HEK293 (cell line): ENCODE data around the gene WDR35.

Experiments used
- CTCF ChIA-PET: fragments of 350-600 bp; formaldehyde crosslinking; extraction: SDS; loops from one replicate; lab custom pipeline; 2021; ENCODE audit warnings: antibody characterized with exemption; lab: Yijun Ruan, JAX
- POLR2A ChIA-PET: fragments of 300-600 bp; formaldehyde crosslinking; extraction: SDS; loops from one replicate; lab custom pipeline; 2020; ENCODE audit warnings: antibody characterized with exemption, inconsistent platforms; lab: Yijun Ruan, JAX
- H3K27ac ChIP-seq: fragments of 200-500 bp; sonication (Bioruptor generic); 2 replicates; pipeline ENCODE4 v1.5.1; 2014; ENCODE audit warnings: low read depth, low read length, control low read depth, inconsistent platforms; ENCODE audit errors: extremely low read depth
- H3K36me3 ChIP-seq, 2 experiments: fragments of 200-500 bp in 1 of 2; sonication (Bioruptor generic) in 1 of 2; 1 replicate in 1 of 2; 2 replicates in 1 of 2; pipeline ENCODE4 v1.5.1; 2014 to 2017; ENCODE audit warnings: inconsistent platforms in 2 of 2, low read length in 2 of 2; ENCODE audit not compliant: control insufficient read depth in 2 of 2, insufficient read depth in 1 of 2
- H3K4me1 ChIP-seq: fragments of 200-500 bp; sonication (Bioruptor generic); 2 replicates; pipeline ENCODE4 v1.5.1; 2014; ENCODE audit warnings: mild to moderate bottlenecking, low read length, inconsistent platforms; ENCODE audit not compliant: control insufficient read depth, insufficient read depth
- H3K4me3 ChIP-seq: 2 replicates; pipeline ENCODE4 v1.5.1; 2011; ENCODE audit warnings: low read depth, mild to moderate bottlenecking, control low read depth, low read length, moderate library complexity
- H3K9me3 ChIP-seq: fragments of 200-500 bp; sonication (Bioruptor generic); 2 replicates; pipeline ENCODE4 v1.5.1; 2014; ENCODE audit warnings: low read depth, low read length, inconsistent platforms; ENCODE audit not compliant: control insufficient read depth, insufficient read depth
- BCL11A ChIP-seq: fragments of 450-650 bp; formaldehyde crosslinking; IDR thresholded peaks from 2 replicates; pipeline ENCODE4 v1.5.1; 2016; ENCODE audit warnings: low read depth, missing biosample characterization, missing genetic modification characterization
- GLI4 ChIP-seq: fragments of 450-650 bp; formaldehyde crosslinking; IDR thresholded peaks from 2 replicates; pipeline ENCODE4 v1.5.1; 2016; ENCODE audit warnings: missing biosample characterization, missing genetic modification characterization
- INSM2 ChIP-seq: fragments of 450-650 bp; formaldehyde crosslinking; IDR thresholded peaks from 2 replicates; pipeline ENCODE4 v1.5.1; 2016; ENCODE audit warnings: missing biosample characterization, missing genetic modification characterization
- KLF10 ChIP-seq: fragments of 450-650 bp; IDR thresholded peaks from 2 replicates; pipeline ENCODE4 v1.5.1; 2018; ENCODE audit warnings: missing biosample characterization, mild to moderate bottlenecking, missing genetic modification characterization
- MYNN ChIP-seq: fragments of 450-650 bp; formaldehyde crosslinking; IDR thresholded peaks from 2 replicates; pipeline ENCODE4 v1.5.1; 2016; ENCODE audit warnings: missing biosample characterization, missing genetic modification characterization, borderline replicate concordance
- OSR2 ChIP-seq: fragments of 450-650 bp; formaldehyde crosslinking; IDR thresholded peaks from 2 replicates; pipeline ENCODE4 v1.5.1; 2016; ENCODE audit warnings: missing biosample characterization, missing genetic modification characterization
- PRDM1 ChIP-seq: fragments of 450-650 bp; formaldehyde crosslinking; IDR thresholded peaks from 2 replicates; pipeline ENCODE4; 2016; ENCODE audit warnings: missing biosample characterization, missing genetic modification characterization
- PRDM6 ChIP-seq: fragments of 450-650 bp; formaldehyde crosslinking; IDR thresholded peaks from 2 replicates; pipeline ENCODE4 v1.5.1; 2017; ENCODE audit warnings: missing biosample characterization, missing genetic modification characterization
- RBAK ChIP-seq: fragments of 450-650 bp; formaldehyde crosslinking; IDR thresholded peaks from 2 replicates; pipeline ENCODE4 v1.5.1; 2016; ENCODE audit warnings: missing biosample characterization, missing genetic modification characterization
- SALL2 ChIP-seq: fragments of 450-650 bp; formaldehyde crosslinking; IDR thresholded peaks from 2 replicates; pipeline ENCODE4 v1.5.0; 2017; ENCODE audit warnings: missing biosample characterization, mild to moderate bottlenecking, missing genetic modification characterization, borderline replicate concordance
- SCRT1 ChIP-seq: fragments of 450-650 bp; formaldehyde crosslinking; IDR thresholded peaks from 2 replicates; pipeline ENCODE4 v1.5.1; 2016; ENCODE audit warnings: missing biosample characterization, missing genetic modification characterization, borderline replicate concordance
- SCRT2 ChIP-seq: fragments of 450-650 bp; formaldehyde crosslinking; IDR thresholded peaks from 2 replicates; pipeline ENCODE4 v1.5.1; 2016; ENCODE audit warnings: missing biosample characterization, missing genetic modification characterization
- ZBTB17 ChIP-seq: fragments of 450-650 bp; formaldehyde crosslinking; IDR thresholded peaks from 2 replicates; pipeline ENCODE4 v1.5.1; 2016; ENCODE audit warnings: missing biosample characterization, missing genetic modification characterization
- ZBTB44 ChIP-seq: fragments of 450-650 bp; IDR thresholded peaks from 2 replicates; pipeline ENCODE4 v1.5.1; 2018; ENCODE audit warnings: missing biosample characterization, mild to moderate bottlenecking, missing genetic modification characterization
- ZIC2 ChIP-seq: fragments of 450-650 bp; formaldehyde crosslinking; IDR thresholded peaks from 2 replicates; pipeline ENCODE4 v1.5.1; 2016; ENCODE audit warnings: missing biosample characterization, missing genetic modification characterization
- ZNF114 ChIP-seq: fragments of 450-650 bp; formaldehyde crosslinking; IDR thresholded peaks from 2 replicates; pipeline ENCODE4 v1.5.0; 2017; ENCODE audit warnings: missing biosample characterization, missing genetic modification characterization
- ZNF2 ChIP-seq: fragments of 450-650 bp; formaldehyde crosslinking; IDR thresholded peaks from 2 replicates; pipeline ENCODE4 v1.5.1; 2016; ENCODE audit warnings: missing biosample characterization, missing genetic modification characterization
- ZNF221 ChIP-seq: fragments of 450-650 bp; formaldehyde crosslinking; IDR thresholded peaks from 2 replicates; pipeline ENCODE4 v1.5.1; 2017; ENCODE audit warnings: missing biosample characterization, missing genetic modification characterization, borderline replicate concordance
- ZNF248 ChIP-seq: fragments of 450-650 bp; formaldehyde crosslinking; IDR thresholded peaks from 2 replicates; pipeline ENCODE4 v1.5.1; 2017; ENCODE audit warnings: missing biosample characterization, missing genetic modification characterization
- ZNF302 ChIP-seq: fragments of 450-650 bp; formaldehyde crosslinking; IDR thresholded peaks from 2 replicates; pipeline ENCODE4 v1.5.1; 2016; ENCODE audit warnings: missing biosample characterization, missing genetic modification characterization, low read depth
- ZNF335 ChIP-seq: fragments of 450-650 bp; formaldehyde crosslinking; conservative IDR thresholded peaks from 2 replicates; pipeline ENCODE4 v1.5.1; 2016; ENCODE audit warnings: missing biosample characterization, missing genetic modification characterization
- ZNF341 ChIP-seq: fragments of 450-650 bp; formaldehyde crosslinking; IDR thresholded peaks from 2 replicates; pipeline ENCODE4; 2016; ENCODE audit warnings: low read depth, missing biosample characterization, missing genetic modification characterization
- ZNF391 ChIP-seq: fragments of 450-650 bp; formaldehyde crosslinking; IDR thresholded peaks from 2 replicates; pipeline ENCODE4 v1.5.1; 2016; ENCODE audit warnings: low read depth, missing biosample characterization, missing genetic modification characterization, borderline replicate concordance
- ZNF433 ChIP-seq: fragments of 450-650 bp; formaldehyde crosslinking; IDR thresholded peaks from 2 replicates; pipeline ENCODE4 v1.5.1; 2016; ENCODE audit warnings: missing biosample characterization, missing genetic modification characterization, low read depth
- ZNF596 ChIP-seq: fragments of 450-650 bp; IDR thresholded peaks from 2 replicates; pipeline ENCODE4 v1.5.0; 2018; ENCODE audit warnings: missing biosample characterization, mild to moderate bottlenecking, missing genetic modification characterization, moderate library complexity
- ZNF600 ChIP-seq: fragments of 450-650 bp; formaldehyde crosslinking; IDR thresholded peaks from 2 replicates; pipeline ENCODE4 v1.5.1; 2016; ENCODE audit warnings: missing biosample characterization, missing genetic modification characterization
- ZNF768 ChIP-seq: fragments of 450-650 bp; formaldehyde crosslinking; IDR thresholded peaks from 2 replicates; pipeline ENCODE4 v1.5.1; 2018; ENCODE audit warnings: missing biosample characterization, mild to moderate bottlenecking, missing genetic modification characterization
- ZNF837 ChIP-seq: fragments of 450-650 bp; formaldehyde crosslinking; IDR thresholded peaks from 2 replicates; pipeline ENCODE4 v1.5.1; 2016; ENCODE audit warnings: missing biosample characterization, missing genetic modification characterization
- ZSCAN16 ChIP-seq: fragments of 450-650 bp; formaldehyde crosslinking; IDR thresholded peaks from 2 replicates; pipeline ENCODE4 v1.5.1; 2016; ENCODE audit warnings: missing biosample characterization, missing genetic modification characterization

Gene WDR35

GRCh38 chr2:19898592-19899329 lies 91.1 kb downstream of the WDR35 start:
- Histone ChIP-seq H3K4me3 (no peak overlapping the region), H3K4me1 (peaks cover 18% of the 10 kb centered on the region), H3K27ac (no peak overlapping the region), H3K9me3 (no peaks in the 10 kb centered on the region), H3K36me3 (no peaks in the 10 kb centered on the region)
- ChIA-PET CTCF (interaction anchor here (0.7 kb wide), 1 partner anchor 340 kb away, joined by 3 read pairs; no protein-coding TSS in a partner anchor), POLR2A (no interaction called here)
- TF ChIP-seq ZBTB17 (tag by site-specific recombination): peak; percentile 75; the same call in 1 of the 2 replicates
- peak; percentile 95 for TF ChIP-seq SCRT2 (tag by site-specific recombination)
- TF ChIP-seq ZNF768 (tag by site-specific recombination): no peak
- peak; percentile 74 for TF ChIP-seq SCRT1 (tag by site-specific recombination)
- TF ChIP-seq ZNF2 (tag by site-specific recombination): no peak
- 0 out of 2 replicates have a peak, but pooled peaks have one; percentile 15 for TF ChIP-seq ZIC2
- TF ChIP-seq ZNF114 (tag by site-specific recombination): no peak

DNA sequence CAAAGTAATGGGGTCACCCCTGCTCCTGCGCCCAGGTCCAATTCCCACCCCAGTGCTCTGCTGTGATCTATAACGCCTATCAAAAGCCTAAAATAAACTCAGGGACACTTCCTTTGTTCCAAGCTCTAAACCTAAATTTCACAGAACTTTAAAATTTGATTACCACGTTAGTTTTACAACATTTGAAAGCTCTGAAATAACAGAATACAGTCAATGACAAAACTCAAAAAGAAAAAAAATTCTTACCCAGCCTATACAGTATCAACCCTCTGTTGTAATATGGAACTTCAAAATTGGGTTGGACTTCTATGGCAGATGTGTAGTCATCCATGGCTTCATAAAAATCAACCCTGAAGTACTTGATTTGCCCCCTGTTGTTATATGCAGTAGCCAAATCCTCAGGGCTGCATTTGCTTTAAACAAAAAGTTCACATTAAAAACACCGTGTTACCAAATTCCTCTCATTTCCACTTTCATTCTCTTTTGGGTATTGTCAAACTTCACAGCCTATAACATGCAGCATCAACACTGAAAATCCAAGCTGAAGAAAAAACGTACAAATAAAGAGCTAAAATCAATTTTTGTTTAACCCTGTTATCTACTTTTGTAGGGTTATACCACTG lies 92.2 kb downstream of the WDR35 start:
- H3K4me3 ChIP-seq: no peak overlapping the region
- TF ChIP-seq ZNF391: no peak
- no peak for TF ChIP-seq ZNF302 (tag by site-specific recombination)
- TF ChIP-seq SALL2 (tag by site-specific recombination): no peak
- peak; percentile 15; the same call in 1 of the 2 replicates for TF ChIP-seq ZNF335 (tag by site-specific recombination)
- TF ChIP-seq RBAK (tag by site-specific recombination): no peak
- TF ChIP-seq ZNF341 (tag by site-specific recombination): no peak
- TF ChIP-seq ZNF596: no peak
- no peak for TF ChIP-seq KLF10 (tag by site-specific recombination)
- no peak for TF ChIP-seq BCL11A (tag by site-specific recombination)
- no peak for TF ChIP-seq INSM2 (tag by site-specific recombination)
- no peak for TF ChIP-seq ZSCAN16 (tag by site-specific recombination)
- peak; percentile 55 for TF ChIP-seq OSR2 (tag by site-specific recombination)
- no peak for TF ChIP-seq ZNF433 (tag by site-specific recombination)
- TF ChIP-seq PRDM6 (tag by site-specific recombination): peak; percentile 75
- TF ChIP-seq PRDM1 (tag by site-specific recombination): no peak
- no peak for TF ChIP-seq ZBTB44 (tag by site-specific recombination)
- no peak for TF ChIP-seq ZNF248 (tag by site-specific recombination)
- peak; percentile 56; the same call in 1 of the 2 replicates for TF ChIP-seq ZNF600
- no peak for TF ChIP-seq ZNF221 (tag by site-specific recombination)
- TF ChIP-seq MYNN (tag by site-specific recombination): no peak
- no peak for TF ChIP-seq GLI4 (tag by site-specific recombination)
- TF ChIP-seq ZNF837 (tag by site-specific recombination): no peak
- TF ChIP-seq, all 188 proteins: peak for 4
- Histone ChIP-seq H3K9me3 (no peaks in the 10 kb centered on the region), H3K4me1 (peaks cover 18% of the 10 kb centered on the region), H3K27ac (no peak overlapping the region), H3K36me3 (no peaks in the 10 kb centered on the region)
- ChIA-PET CTCF (interaction anchor here (0.6 kb wide), 1 partner anchor 125 kb away, joined by 4 read pairs; no protein-coding TSS in a partner anchor), POLR2A (no interaction called here)
